ENCODE results near the gene C17orf50. TPM values are rescaled to one million over a fixed set of nuclear protein-coding genes. Genes with fewer than 3 reads are reported as not detected.

C17orf50 gene
- total RNA-seq, 1 experiment from 2014 or later: not detected

DNA sequence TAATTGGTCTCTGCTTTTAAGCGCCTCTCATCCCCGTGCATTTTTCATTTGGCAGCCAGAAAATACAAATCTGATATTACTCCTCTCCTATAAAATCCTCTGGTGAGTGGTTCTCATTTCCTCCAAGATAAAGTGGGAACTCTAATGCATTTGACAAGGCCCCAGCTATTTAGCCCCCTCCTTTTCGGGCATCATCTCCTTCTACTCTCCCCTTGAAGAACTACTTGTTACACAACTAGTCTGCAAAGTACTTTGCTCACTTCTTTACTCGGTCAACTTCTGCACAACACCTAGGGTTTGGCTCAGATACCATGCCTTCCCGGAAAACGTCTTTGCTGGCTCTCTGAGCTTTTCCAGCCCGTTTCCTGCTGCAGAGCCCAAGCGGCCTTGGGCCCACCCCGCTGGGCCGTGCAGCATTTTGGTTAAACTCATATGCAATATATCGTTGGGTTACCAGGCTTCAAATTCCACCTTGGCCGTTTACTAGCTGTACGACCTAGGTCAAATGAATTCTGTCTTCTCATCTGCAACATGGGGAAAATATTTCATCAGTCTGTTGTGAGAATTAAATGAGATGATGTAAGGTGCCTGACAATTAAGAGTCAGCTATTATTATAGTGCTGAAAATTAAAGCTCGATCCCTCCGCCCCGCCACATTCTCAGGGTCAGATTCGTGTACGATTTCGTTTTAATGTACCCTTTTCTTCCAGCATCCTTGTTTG is 47.7 kb downstream of the C17orf50 start:
- ChIA-PET POLR2A (interaction anchor here (0.7 to 3.9 kb wide), 19 partner anchors 8 to 230 kb away, joined by 3 to 41 read pairs (median 5); partner anchors contain the start of genes MMP28 and PEX12), CTCF (interaction anchor here (0.7 to 3.3 kb wide), 10 partner anchors 9 to 196 kb away, joined by 3 to 76 read pairs (median 3); no protein-coding TSS in a partner anchor), RAD21 (ENCODE audit: low non-redundant PET in 1 of 2, low total read pairs in 2 of 2, uncharacterized antibody in 2 of 2, unreplicated experiment in 2 of 2) (interaction anchor here (1.2 to 1.4 kb wide), 2 partner anchors 44 kb away, joined by 7 to 10 read pairs; no protein-coding TSS in a partner anchor)
- TSS peak; percentile 96 for BruUV-seq (replicated peaks)
- Histone ChIP-seq H2AFZ (ENCODE audit: low read depth, low read length, poor library complexity, severe bottlenecking) (peak overlapping the region; percentile 88), H3K27me3 (ENCODE audit: insufficient read depth, low read length) (no peaks in the 10 kb centered on the region), H3K4me1 (ENCODE audit: control insufficient read depth in 1 of 2, insufficient read depth in 2 of 2, low read length in 2 of 2) (peaks cover 26 to 44% of the 10 kb centered on the region in 2 experiments), H3K9ac (ENCODE audit: low read length) (peak overlapping the region; percentile 89), H3K9me3 (ENCODE audit: control insufficient read depth in 1 of 2, insufficient read depth in 1 of 2, low read depth in 1 of 2, low read length in 2 of 2) (no peaks in the 10 kb centered on the region), H3K4me3 (replicated peaks in 1 of 2; ENCODE audit: low read depth in 1 of 2, low read length in 2 of 2) (peak overlapping the region; percentile 76 to 89), H3K36me3 (ENCODE audit: control insufficient read depth in 1 of 2, insufficient read depth in 2 of 2, low read length in 2 of 2) (peaks cover 0 to 2% of the 10 kb centered on the region in 2 experiments; a peak in 1 of 4 replicates), H3K79me2 (ENCODE audit: insufficient read depth, low read length) (peaks cover 41% of the 10 kb centered on the region), H4K20me1 (ENCODE audit: insufficient read depth) (peaks cover 30% of the 10 kb centered on the region), H3K27ac (ENCODE audit: low read depth, low read length) (peak overlapping the region; percentile 66), H3K4me2 (ENCODE audit: low read length) (peak overlapping the region; percentile 92), H3K9me2 (ENCODE audit: insufficient read depth) (no peaks in the 10 kb centered on the region)
- DNase-seq (ENCODE audit: low read depth, low spot score) (no peak), ATAC-seq (no peak)
- intact Hi-C loops (cut with micrococcal nuclease): loop anchor here (10.0 kb wide), 1 partner anchor 194 kb away; no protein-coding TSS in a partner anchor
- TF ChIP-seq TCF7L2 (IDR thresholded peaks at IDR 0.05; ENCODE audit: borderline replicate concordance, extremely low read depth, insufficient read depth, insufficient read length) (no peak), EGR1 (IDR thresholded peaks at IDR 0.05; ENCODE audit: low read depth) (no peak), POLR2A (IDR thresholded peaks at IDR 0.05; ENCODE audit: borderline replicate concordance, extremely low read depth, insufficient read depth, insufficient read length) (no peak), SRF (IDR thresholded peaks at IDR 0.05; ENCODE audit: low read depth) (no peak), YY1 (IDR thresholded peaks at IDR 0.05; ENCODE audit: extremely low read depth, insufficient replicate concordance, low read depth, low read length) (no peak), EZH2 (IDR thresholded peaks at IDR 0.05) (no peak), RAD21 (IDR thresholded peaks at IDR 0.05; ENCODE audit: low read depth) (no peak), SIN3A (IDR thresholded peaks at IDR 0.05; ENCODE audit: low read depth) (peak; percentile 16; the same call in 1 of the 2 replicates), ZFX (IDR thresholded peaks at IDR 0.05) (0 out of 2 replicates have a peak, but pooled peaks have one; percentile 11), POLR2AphosphoS5 (IDR thresholded peaks at IDR 0.05; ENCODE audit: low read depth, low read length) (no peak), FOSL1 (IDR thresholded peaks at IDR 0.05; ENCODE audit: low read depth) (no peak), EZH2phosphoT487 (IDR thresholded peaks at IDR 0.05; ENCODE audit: borderline replicate concordance) (no peak), SP1 (IDR thresholded peaks at IDR 0.05; ENCODE audit: low read depth) (no peak)
- TF ChIP-seq, protein P1, sequence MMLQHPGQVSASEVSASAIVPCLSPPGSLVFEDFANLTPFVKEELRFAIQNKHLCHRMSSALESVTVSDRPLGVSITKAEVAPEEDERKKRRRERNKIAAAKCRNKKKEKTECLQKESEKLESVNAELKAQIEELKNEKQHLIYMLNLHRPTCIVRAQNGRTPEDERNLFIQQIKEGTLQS (IDR thresholded peaks at IDR 0.05): no peak
- TF ChIP-seq, protein P2, sequence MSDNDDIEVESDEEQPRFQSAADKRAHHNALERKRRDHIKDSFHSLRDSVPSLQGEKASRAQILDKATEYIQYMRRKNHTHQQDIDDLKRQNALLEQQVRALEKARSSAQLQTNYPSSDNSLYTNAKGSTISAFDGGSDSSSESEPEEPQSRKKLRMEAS (IDR thresholded peaks at IDR 0.05): no peak
- TF ChIP-seq, protein P3, sequence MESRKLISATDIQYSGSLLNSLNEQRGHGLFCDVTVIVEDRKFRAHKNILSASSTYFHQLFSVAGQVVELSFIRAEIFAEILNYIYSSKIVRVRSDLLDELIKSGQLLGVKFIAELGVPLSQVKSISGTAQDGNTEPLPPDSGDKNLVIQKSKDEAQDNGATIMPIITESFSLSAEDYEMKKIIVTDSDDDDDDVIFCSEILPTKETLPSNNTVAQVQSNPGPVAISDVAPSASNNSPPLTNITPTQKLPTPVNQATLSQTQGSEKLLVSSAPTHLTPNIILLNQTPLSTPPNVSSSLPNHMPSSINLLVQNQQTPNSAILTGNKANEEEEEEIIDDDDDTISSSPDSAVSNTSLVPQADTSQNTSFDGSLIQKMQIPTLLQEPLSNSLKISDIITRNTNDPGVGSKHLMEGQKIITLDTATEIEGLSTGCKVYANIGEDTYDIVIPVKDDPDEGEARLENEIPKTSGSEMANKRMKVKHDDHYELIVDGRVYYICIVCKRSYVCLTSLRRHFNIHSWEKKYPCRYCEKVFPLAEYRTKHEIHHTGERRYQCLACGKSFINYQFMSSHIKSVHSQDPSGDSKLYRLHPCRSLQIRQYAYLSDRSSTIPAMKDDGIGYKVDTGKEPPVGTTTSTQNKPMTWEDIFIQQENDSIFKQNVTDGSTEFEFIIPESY (IDR thresholded peaks at IDR 0.05; ENCODE audit: extremely low read depth, insufficient replicate concordance, low read length): no peak
- TF ChIP-seq, protein P4, sequence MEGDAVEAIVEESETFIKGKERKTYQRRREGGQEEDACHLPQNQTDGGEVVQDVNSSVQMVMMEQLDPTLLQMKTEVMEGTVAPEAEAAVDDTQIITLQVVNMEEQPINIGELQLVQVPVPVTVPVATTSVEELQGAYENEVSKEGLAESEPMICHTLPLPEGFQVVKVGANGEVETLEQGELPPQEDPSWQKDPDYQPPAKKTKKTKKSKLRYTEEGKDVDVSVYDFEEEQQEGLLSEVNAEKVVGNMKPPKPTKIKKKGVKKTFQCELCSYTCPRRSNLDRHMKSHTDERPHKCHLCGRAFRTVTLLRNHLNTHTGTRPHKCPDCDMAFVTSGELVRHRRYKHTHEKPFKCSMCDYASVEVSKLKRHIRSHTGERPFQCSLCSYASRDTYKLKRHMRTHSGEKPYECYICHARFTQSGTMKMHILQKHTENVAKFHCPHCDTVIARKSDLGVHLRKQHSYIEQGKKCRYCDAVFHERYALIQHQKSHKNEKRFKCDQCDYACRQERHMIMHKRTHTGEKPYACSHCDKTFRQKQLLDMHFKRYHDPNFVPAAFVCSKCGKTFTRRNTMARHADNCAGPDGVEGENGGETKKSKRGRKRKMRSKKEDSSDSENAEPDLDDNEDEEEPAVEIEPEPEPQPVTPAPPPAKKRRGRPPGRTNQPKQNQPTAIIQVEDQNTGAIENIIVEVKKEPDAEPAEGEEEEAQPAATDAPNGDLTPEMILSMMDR (IDR thresholded peaks at IDR 0.05 in 2 of 3, conservative IDR thresholded peaks at IDR 0.05 in 1 of 3; ENCODE audit: borderline replicate concordance in 1 of 3, insufficient read depth in 1 of 3, low read depth in 2 of 3, low read length in 2 of 3): no peak
- TF ChIP-seq, protein P5, sequence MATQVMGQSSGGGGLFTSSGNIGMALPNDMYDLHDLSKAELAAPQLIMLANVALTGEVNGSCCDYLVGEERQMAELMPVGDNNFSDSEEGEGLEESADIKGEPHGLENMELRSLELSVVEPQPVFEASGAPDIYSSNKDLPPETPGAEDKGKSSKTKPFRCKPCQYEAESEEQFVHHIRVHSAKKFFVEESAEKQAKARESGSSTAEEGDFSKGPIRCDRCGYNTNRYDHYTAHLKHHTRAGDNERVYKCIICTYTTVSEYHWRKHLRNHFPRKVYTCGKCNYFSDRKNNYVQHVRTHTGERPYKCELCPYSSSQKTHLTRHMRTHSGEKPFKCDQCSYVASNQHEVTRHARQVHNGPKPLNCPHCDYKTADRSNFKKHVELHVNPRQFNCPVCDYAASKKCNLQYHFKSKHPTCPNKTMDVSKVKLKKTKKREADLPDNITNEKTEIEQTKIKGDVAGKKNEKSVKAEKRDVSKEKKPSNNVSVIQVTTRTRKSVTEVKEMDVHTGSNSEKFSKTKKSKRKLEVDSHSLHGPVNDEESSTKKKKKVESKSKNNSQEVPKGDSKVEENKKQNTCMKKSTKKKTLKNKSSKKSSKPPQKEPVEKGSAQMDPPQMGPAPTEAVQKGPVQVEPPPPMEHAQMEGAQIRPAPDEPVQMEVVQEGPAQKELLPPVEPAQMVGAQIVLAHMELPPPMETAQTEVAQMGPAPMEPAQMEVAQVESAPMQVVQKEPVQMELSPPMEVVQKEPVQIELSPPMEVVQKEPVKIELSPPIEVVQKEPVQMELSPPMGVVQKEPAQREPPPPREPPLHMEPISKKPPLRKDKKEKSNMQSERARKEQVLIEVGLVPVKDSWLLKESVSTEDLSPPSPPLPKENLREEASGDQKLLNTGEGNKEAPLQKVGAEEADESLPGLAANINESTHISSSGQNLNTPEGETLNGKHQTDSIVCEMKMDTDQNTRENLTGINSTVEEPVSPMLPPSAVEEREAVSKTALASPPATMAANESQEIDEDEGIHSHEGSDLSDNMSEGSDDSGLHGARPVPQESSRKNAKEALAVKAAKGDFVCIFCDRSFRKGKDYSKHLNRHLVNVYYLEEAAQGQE (IDR thresholded peaks at IDR 0.05; ENCODE audit: low read depth): no peak

Data from HCT116 (cell line).